HEK293T (cell line): ENCODE measurements around the gene NPTXR.

ENCODE experiments used
- CTCF ChIA-PET: fragments of 350-600 bp; formaldehyde crosslinking; extraction: SDS; loops from one replicate; lab custom pipeline; 2021; ENCODE audit warnings: antibody characterized with exemption, inconsistent platforms; lab: Yijun Ruan, JAX
- POLR2A ChIA-PET: fragments of 350-600 bp; formaldehyde crosslinking; extraction: SDS; loops from one replicate; lab custom pipeline; 2020; ENCODE audit warnings: antibody characterized with exemption, inconsistent platforms; lab: Yijun Ruan, JAX
- DNase-seq: peaks from one replicate; pipeline ENCODE4 v3.0.0; 2012; ENCODE audit warnings: mixed read lengths; ENCODE audit errors: extremely low spot score
- ARNT ChIP-seq: fragments of 450-650 bp; IDR thresholded peaks from 2 replicates; pipeline ENCODE4 v1.6.1; 2017; ENCODE audit warnings: mild to moderate bottlenecking
- BHLHE40 ChIP-seq: fragments of 450-650 bp; IDR thresholded peaks from 2 replicates; pipeline ENCODE4 v1.6.1; 2016; ENCODE audit warnings: mild to moderate bottlenecking, moderate library complexity, borderline replicate concordance
- CTBP1 ChIP-seq: fragments of 450-650 bp; IDR thresholded peaks from 2 replicates; pipeline ENCODE4 v1.6.1; 2016; ENCODE audit warnings: borderline replicate concordance
- ELF4 ChIP-seq: fragments of 450-650 bp; IDR thresholded peaks from 2 replicates; pipeline ENCODE4 v1.6.1; 2017; ENCODE audit warnings: antibody characterized with exemption
- FOXA1 ChIP-seq: fragments of 450-650 bp; IDR thresholded peaks from 2 replicates; pipeline ENCODE4 v1.6.1; 2016; ENCODE audit warnings: mild to moderate bottlenecking
- FOXK2 ChIP-seq: fragments of 450-650 bp; IDR thresholded peaks from 2 replicates; pipeline ENCODE4 v1.6.1; 2016; ENCODE audit warnings: mild to moderate bottlenecking
- FOXM1 ChIP-seq: fragments of 450-650 bp; IDR thresholded peaks from 2 replicates; pipeline ENCODE4 v1.6.1; 2017; ENCODE audit warnings: mild to moderate bottlenecking, borderline replicate concordance
- HDGF ChIP-seq: fragments of 450-650 bp; IDR thresholded peaks from 2 replicates; pipeline ENCODE4 v1.6.1; 2017; ENCODE audit warnings: antibody characterized with exemption, borderline replicate concordance
- L3MBTL2 ChIP-seq: fragments of 450-650 bp; conservative IDR thresholded peaks from 2 replicates; pipeline ENCODE4 v1.6.1; 2016; ENCODE audit warnings: mild to moderate bottlenecking
- LEF1 ChIP-seq: fragments of 450-650 bp; IDR thresholded peaks from 2 replicates; pipeline ENCODE4 v1.6.1; 2017; ENCODE audit warnings: mild to moderate bottlenecking, borderline replicate concordance
- NFRKB ChIP-seq: fragments of 450-650 bp; IDR thresholded peaks from 2 replicates; pipeline ENCODE4 v1.6.1; 2016; ENCODE audit warnings: mild to moderate bottlenecking, moderate library complexity
- PKNOX1 ChIP-seq: fragments of 450-650 bp; IDR thresholded peaks from 2 replicates; pipeline ENCODE4 v1.6.1; 2016
- SP1 ChIP-seq: fragments of 450-650 bp; IDR thresholded peaks from 2 replicates; pipeline ENCODE4 v1.6.1; 2017
- SUZ12 ChIP-seq: fragments of 450-650 bp; IDR thresholded peaks from 2 replicates; pipeline ENCODE4 v1.6.1; 2016; ENCODE audit warnings: mild to moderate bottlenecking
- TARDBP ChIP-seq: fragments of 450-650 bp; IDR thresholded peaks from 2 replicates; pipeline ENCODE4 v1.6.1; 2016
- ZNF384 ChIP-seq: fragments of 450-650 bp; IDR thresholded peaks from 2 replicates; pipeline ENCODE4 v1.6.1; 2016

NPTXR gene

DNA sequence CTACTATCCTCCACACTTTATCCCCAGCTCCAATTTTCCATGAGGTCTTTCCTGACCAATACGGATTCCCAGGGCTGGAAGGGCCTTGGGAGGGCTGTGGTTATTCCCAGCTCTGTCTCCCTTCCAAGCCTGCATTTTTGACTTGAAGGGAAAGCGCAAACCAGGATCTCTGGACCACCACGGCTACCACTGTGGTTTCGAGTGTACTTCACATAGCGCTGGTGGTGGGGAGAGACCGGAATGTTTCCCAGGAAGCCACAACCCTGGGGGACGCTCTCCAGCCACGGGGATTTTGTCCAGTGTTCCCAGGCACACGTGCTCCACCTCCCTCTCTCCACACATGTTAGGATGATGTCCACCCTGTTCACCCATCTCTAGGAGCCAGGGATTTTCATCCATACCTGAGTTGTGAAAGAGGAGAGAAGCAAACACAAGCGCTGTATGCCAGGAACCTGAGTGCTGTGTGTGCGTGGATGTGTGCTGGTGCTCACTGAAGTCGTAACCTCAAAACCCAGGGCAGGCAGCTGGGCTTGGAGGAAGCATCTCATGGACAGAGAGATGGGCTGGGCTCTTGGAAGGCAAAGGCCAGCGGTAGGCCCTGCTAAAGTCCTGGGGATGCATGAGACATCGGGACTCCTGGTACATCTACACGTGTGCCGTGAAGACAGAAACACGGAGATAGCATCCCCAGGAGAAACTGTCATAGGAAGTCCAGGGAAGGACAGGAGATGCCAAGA, 1.3 kb upstream of the NPTXR start:
- ChIA-PET POLR2A (interaction anchor here (1.2 kb wide), 1 partner anchor 29 kb away, joined by 3 read pairs; no protein-coding TSS in a partner anchor), CTCF (interaction anchor here (1.6 kb wide), 1 partner anchor 79 kb away, joined by 6 read pairs; no protein-coding TSS in a partner anchor)
- DNase-seq, result no peak
- TF ChIP-seq ELF4, result no peak
- no peak for TF ChIP-seq HDGF
- TF ChIP-seq ZNF384, result no peak
- no peak for TF ChIP-seq PKNOX1
- TF ChIP-seq SUZ12, result no peak
- TF ChIP-seq FOXM1, result no peak
- TF ChIP-seq ARNT, result no peak
- TF ChIP-seq SP1, result no peak

GRCh38 chr22:38844315-38845003, 631 bp upstream of the NPTXR start:
- ChIA-PET POLR2A (interaction anchor here (0.9 to 2.0 kb wide), 4 partner anchors 9 to 77 kb away, joined by 3 to 6 read pairs (median 5); no protein-coding TSS in a partner anchor), CTCF (interaction anchor here (1.6 to 1.9 kb wide), 2 partner anchors 75 to 79 kb away, joined by 6 to 14 read pairs; no protein-coding TSS in a partner anchor)
- TF ChIP-seq NFRKB, result no peak
- TF ChIP-seq ARNT, result no peak
- no peak for TF ChIP-seq FOXM1
- TF ChIP-seq CTBP1, result no peak
- no peak for TF ChIP-seq BHLHE40
- no peak for TF ChIP-seq PKNOX1
- no peak for TF ChIP-seq TARDBP
- TF ChIP-seq ZNF384, result no peak
- no peak for TF ChIP-seq SUZ12
- no peak for TF ChIP-seq L3MBTL2
- TF ChIP-seq ELF4, result no peak
- no peak for TF ChIP-seq FOXA1
- no peak for TF ChIP-seq HDGF
- no peak for DNase-seq

GRCh38 chr22:38843201-38843656, 599 bp downstream of the NPTXR start:
- TF ChIP-seq LEF1 (0 out of 2 replicates have a peak, but pooled peaks have one; percentile 9), SP1 (no peak), TARDBP (no peak), SUZ12 (no peak), HDGF (no peak)
- peak; percentile 82 for DNase-seq
- CTCF ChIA-PET, result interaction anchor here (0.5 to 1.9 kb wide), 3 partner anchors 22 to 502 kb away, joined by 3 to 14 read pairs (median 3); no protein-coding TSS in a partner anchor
- POLR2A ChIA-PET, result interaction anchor here (0.6 to 2.0 kb wide), 3 partner anchors 73 to 76 kb away, joined by 3 to 6 read pairs (median 5); no protein-coding TSS in a partner anchor

GRCh38 chr22:38842512-38843200, 1.2 kb downstream of the NPTXR start:
- ChIA-PET CTCF (interaction anchor here (0.7 to 1.9 kb wide), 2 partner anchors 21 to 74 kb away, joined by 3 to 14 read pairs; no protein-coding TSS in a partner anchor), POLR2A (interaction anchor here (0.6 to 2.0 kb wide), 3 partner anchors 73 to 75 kb away, joined by 3 to 6 read pairs (median 5); no protein-coding TSS in a partner anchor)
- DNase-seq, result no peak
- TF ChIP-seq HDGF (no peak), BHLHE40 (no peak), L3MBTL2 (no peak), ELF4 (no peak), FOXA1 (no peak), SP1 (no peak), LEF1 (no peak), TARDBP (no peak), FOXM1 (no peak), ARNT (no peak), CTBP1 (no peak), NFRKB (no peak), SUZ12 (no peak), FOXK2 (no peak), PKNOX1 (no peak), ZNF384 (no peak)

GRCh38 chr22:38841635-38842034, 2.2 kb downstream of the NPTXR start:
- DNase-seq, result no peak
- ChIA-PET POLR2A (no interaction called here), CTCF (no interaction called here)
- TF ChIP-seq CTBP1, result no peak
- no peak for TF ChIP-seq LEF1
- no peak for TF ChIP-seq BHLHE40
- no peak for TF ChIP-seq FOXA1
- TF ChIP-seq NFRKB, result no peak
- TF ChIP-seq L3MBTL2, result no peak
